NCI-H2196 (cell line): ENCODE results near the gene CANT1.
A peak's percentile ranks its signal among the peaks of the same experiment; 100 is the strongest.

Experiments used
- DNase-seq: peaks from one replicate; lab custom pipeline; 2025; ENCODE audit not compliant: unreplicated experiment; lab: John Stamatoyannopoulos, UW

Gene CANT1

GRCh38 chr17:79010304-79010646 is 711 bp upstream of the CANT1 start:
- no peak for DNase-seq

- DNase-seq: no peak
Measured at GRCh38 chr17:79008666-79009387, 737 bp downstream of the CANT1 start.

GRCh38 chr17:79007504-79008381 is 1.8 kb downstream of the CANT1 start:
- no peak for DNase-seq

GRCh38 chr17:79006794-79007503 is 2.6 kb downstream of the CANT1 start:
- no peak for DNase-seq

- no peak for DNase-seq
Measured at GRCh38 chr17:79006046-79006445, 3.5 kb downstream of the CANT1 start.

GRCh38 chr17:79005063-79005861 is 4.3 kb downstream of the CANT1 start:
- peak; percentile 95 for DNase-seq

- no peak for DNase-seq
Measured at GRCh38 chr17:79003661-79004411, 5.7 kb downstream of the CANT1 start.

GRCh38 chr17:79002796-79003593 is 6.6 kb downstream of the CANT1 start:
- DNase-seq: no peak

GRCh38 chr17:79002291-79002690 is 7.3 kb downstream of the CANT1 start:
- no peak for DNase-seq

GRCh38 chr17:79001190-79002020 is 8.2 kb downstream of the CANT1 start:
- DNase-seq: no peak

GRCh38 chr17:79000396-79001189 is 9.0 kb downstream of the CANT1 start:
- no peak for DNase-seq

GRCh38 chr17:78999947-79000395 is 9.6 kb downstream of the CANT1 start:
- no peak for DNase-seq

GRCh38 chr17:78999056-78999768 is 10.4 kb downstream of the CANT1 start:
- no peak for DNase-seq

- DNase-seq: no peak
Measured at GRCh38 chr17:78998311-78999055, 11.1 kb downstream of the CANT1 start.

GRCh38 chr17:78997881-78998280 is 11.7 kb downstream of the CANT1 start:
- DNase-seq: no peak

GRCh38 chr17:78997231-78997741 is 12.3 kb downstream of the CANT1 start:
- DNase-seq: no peak
